Large intestine (tissue), 3 donors: ENCODE results near the gene KRTAP17-1. TPM values are rescaled to one million over a fixed set of nuclear protein-coding genes. Genes with fewer than 3 reads are reported as not detected.
A peak's percentile ranks its signal among the peaks of the same experiment; 100 is the strongest.

Source experiments
- DNase-seq, 2 donors: peaks; one replicate each; pipeline versions ENCODE4 v3.0.0 to v3.0.0-alpha.2; 2013
- H3K27ac ChIP-seq: one replicate; pipeline ENCODE4 v1.5.1; 2013; ENCODE audit warnings: low read length
- H3K27me3 ChIP-seq: 2 replicates; pipeline ENCODE4 v1.6.1; 2013; ENCODE audit warnings: low read length; ENCODE audit not compliant: control insufficient read depth, insufficient read depth
- H3K36me3 ChIP-seq: 2 replicates; pipeline ENCODE4 v1.6.1; 2013; ENCODE audit warnings: low read length; ENCODE audit not compliant: control insufficient read depth, insufficient read depth
- H3K4me1 ChIP-seq: one replicate; pipeline ENCODE4 v1.6.1; 2013; ENCODE audit warnings: low read length; ENCODE audit not compliant: control insufficient read depth, insufficient read depth
- H3K4me3 ChIP-seq: one replicate; pipeline ENCODE4 v1.5.1; 2013; ENCODE audit warnings: low read length
- H3K9me3 ChIP-seq: one replicate; pipeline ENCODE4 v1.6.1; 2013; ENCODE audit warnings: mild to moderate bottlenecking, low read depth, low read length, moderate library complexity; ENCODE audit not compliant: control insufficient read depth
- WGBS: methylation state at CpG from one replicate; pipeline ENCODE4 v1.1.5; 2013; ENCODE audit warnings: low lambda C conversion rate; ENCODE audit not compliant: insufficient coverage; 5-methylcytosine and 5-hydroxymethylcytosine counted together
- polyA plus RNA-seq: library from polyadenylated mRNA; unstranded; fragments of 120-200 nt; gene quantifications from one replicate; pipeline ENCODE4 v1.2.1, GENCODE V29; 2013

Gene KRTAP17-1
- polyA plus RNA-seq, 1 donor, result 0.07 TPM

GRCh38 chr17:41332239-41332638 is 16.7 kb upstream of the KRTAP17-1 start:
- no CpG with 5 or more reads among the region's 2 CpGs for WGBS

GRCh38 chr17:41331606-41332005 is 16.1 kb upstream of the KRTAP17-1 start:
- H3K27ac ChIP-seq, result no peak overlapping the region
- no peaks in the 10 kb centered on the region for H3K36me3 ChIP-seq
- H3K27me3 ChIP-seq, result peaks cover 4% of the 10 kb centered on the region
- H3K9me3 ChIP-seq, result no peaks in the 10 kb centered on the region
- H3K4me3 ChIP-seq, result no peak overlapping the region
- no peaks in the 10 kb centered on the region for H3K4me1 ChIP-seq
- DNase-seq, result no peak
- no CpG with 5 or more reads among the region's 7 CpGs for WGBS

More at GRCh38 chr17:41332239-41332638, 16.7 kb upstream of the KRTAP17-1 start:
- Histone ChIP-seq H3K36me3 (no peaks in the 10 kb centered on the region), H3K27ac (no peak overlapping the region), H3K27me3 (peaks cover 6% of the 10 kb centered on the region), H3K4me3 (no peak overlapping the region), H3K9me3 (no peaks in the 10 kb centered on the region), H3K4me1 (no peaks in the 10 kb centered on the region)
- DNase-seq, result no peak

GRCh38 chr17:41329279-41329948 is 13.9 kb upstream of the KRTAP17-1 start:
- no peak overlapping the region for H3K27ac ChIP-seq
- 0% methylated on average over 1 of the region's 13 CpGs for WGBS
- H3K27me3 ChIP-seq, result no peaks in the 10 kb centered on the region
- peak in 1 of 2 donors; percentile 18 for DNase-seq
- H3K4me1 ChIP-seq, result no peaks in the 10 kb centered on the region
- no peaks in the 10 kb centered on the region for H3K9me3 ChIP-seq
- no peaks in the 10 kb centered on the region for H3K36me3 ChIP-seq
- H3K4me3 ChIP-seq, result no peak overlapping the region

GRCh38 chr17:41328207-41328606 is 12.7 kb upstream of the KRTAP17-1 start:
- WGBS, result no CpG with 5 or more reads among the region's 7 CpGs
- H3K27me3 ChIP-seq, result no peaks in the 10 kb centered on the region
- no peaks in the 10 kb centered on the region for H3K36me3 ChIP-seq
- no peaks in the 10 kb centered on the region for H3K9me3 ChIP-seq
- H3K4me1 ChIP-seq, result no peaks in the 10 kb centered on the region
- H3K27ac ChIP-seq, result no peak overlapping the region
- no peak for DNase-seq
- no peak overlapping the region for H3K4me3 ChIP-seq

- no peaks in the 10 kb centered on the region for H3K9me3 ChIP-seq
- no peaks in the 10 kb centered on the region for H3K27me3 ChIP-seq
- no peaks in the 10 kb centered on the region for H3K36me3 ChIP-seq
- no peak overlapping the region for H3K4me3 ChIP-seq
- no peak for DNase-seq
- WGBS, result no CpG with 5 or more reads among the region's 8 CpGs
- H3K27ac ChIP-seq, result no peak overlapping the region
- H3K4me1 ChIP-seq, result no peaks in the 10 kb centered on the region
Measured at GRCh38 chr17:41327411-41328120, 12.1 kb upstream of the KRTAP17-1 start.

- Histone ChIP-seq H3K4me3 (no peak overlapping the region), H3K36me3 (no peaks in the 10 kb centered on the region), H3K9me3 (no peaks in the 10 kb centered on the region), H3K27me3 (no peaks in the 10 kb centered on the region), H3K27ac (no peak overlapping the region), H3K4me1 (no peaks in the 10 kb centered on the region)
- no CpG with 5 or more reads among the region's 18 CpGs for WGBS
- no peak for DNase-seq
Measured at GRCh38 chr17:41326173-41327145, 10.9 kb upstream of the KRTAP17-1 start.

GRCh38 chr17:41325611-41326010 is 10.1 kb upstream of the KRTAP17-1 start:
- Histone ChIP-seq H3K36me3 (no peaks in the 10 kb centered on the region), H3K27ac (no peak overlapping the region), H3K9me3 (no peaks in the 10 kb centered on the region), H3K4me1 (no peaks in the 10 kb centered on the region), H3K27me3 (no peaks in the 10 kb centered on the region), H3K4me3 (no peak overlapping the region)
- DNase-seq, result no peak
- WGBS, result no CpG with 5 or more reads among the region's 6 CpGs

GRCh38 chr17:41325126-41325525 is 9.6 kb upstream of the KRTAP17-1 start:
- H3K4me3 ChIP-seq, result no peak overlapping the region
- no CpG with 5 or more reads among the region's 10 CpGs for WGBS

GRCh38 chr17:41324180-41325075 is 8.9 kb upstream of the KRTAP17-1 start:
- Histone ChIP-seq H3K4me3 (no peak overlapping the region), H3K27me3 (no peaks in the 10 kb centered on the region), H3K36me3 (no peaks in the 10 kb centered on the region), H3K4me1 (no peaks in the 10 kb centered on the region), H3K9me3 (peaks cover 2% of the 10 kb centered on the region), H3K27ac (no peak overlapping the region)
- no CpG with 5 or more reads among the region's 16 CpGs for WGBS
- peak in 1 of 2 donors; percentile 10 for DNase-seq

More at GRCh38 chr17:41325126-41325525, 9.6 kb upstream of the KRTAP17-1 start:
- H3K4me1 ChIP-seq, result no peaks in the 10 kb centered on the region
- no peak overlapping the region for H3K27ac ChIP-seq
- H3K36me3 ChIP-seq, result no peaks in the 10 kb centered on the region
- DNase-seq, result no peak
- H3K9me3 ChIP-seq, result no peaks in the 10 kb centered on the region
- H3K27me3 ChIP-seq, result no peaks in the 10 kb centered on the region
